Measurements from ENCODE around the gene VPS16.

VPS16 gene

DNA sequence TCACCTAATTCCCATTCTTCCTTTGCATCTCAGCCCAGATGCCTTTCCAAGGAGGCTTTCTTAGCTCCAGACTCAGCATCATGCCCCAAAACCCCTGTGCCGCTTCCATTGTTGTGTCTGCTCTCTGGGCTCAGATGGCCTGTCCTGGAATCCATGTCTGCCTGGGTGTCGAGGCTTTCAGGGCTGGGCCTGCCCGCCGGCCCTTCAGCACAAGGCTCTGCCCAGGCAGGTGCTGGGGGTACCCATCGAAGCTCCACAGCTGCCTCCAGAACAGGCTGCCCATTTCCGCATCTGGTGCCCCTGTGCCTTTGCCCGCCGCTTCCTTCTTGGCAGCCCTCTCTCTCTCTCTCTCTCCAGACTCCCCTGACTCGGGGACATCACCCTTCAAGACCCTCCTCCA lies 41.3 kb upstream of the VPS16 start:
- Histone ChIP-seq H4K20me1 (ENCODE audit: control insufficient read depth, insufficient read depth, low read depth, low read length) (no peaks in the 10 kb centered on the region), H3K4me2 (ENCODE audit: low read length) (no peak overlapping the region), H3K27me3 (ENCODE audit: control insufficient read depth, low read length) (peaks cover 3% of the 10 kb centered on the region; the same call in 1 of the 2 replicates), H3K27ac (ENCODE audit: low read depth, low read length) (no peak overlapping the region), H3K4me1 (ENCODE audit: control insufficient read depth, low read length) (no peaks in the 10 kb centered on the region), H3K4me3 (ENCODE audit: low read length) (no peak overlapping the region), H3K79me2 (ENCODE audit: control insufficient read depth, low read length) (no peaks in the 10 kb centered on the region), H3F3A (ENCODE audit: control insufficient read depth, insufficient read depth) (no peaks in the 10 kb centered on the region), H3K36me3 (ENCODE audit: control insufficient read depth, low read length) (no peaks in the 10 kb centered on the region), H3K9me2 (replicated peaks; ENCODE audit: control insufficient read depth, low read length) (no peaks in the 10 kb centered on the region), H3K9me3 (ENCODE audit: control insufficient read depth, insufficient read depth, low read length) (no peaks in the 10 kb centered on the region)
- no peak for TF ChIP-seq EZH2phosphoT487 (IDR thresholded peaks at IDR 0.05; ENCODE audit: borderline replicate concordance, low read length)
- TF ChIP-seq, protein P1, sequence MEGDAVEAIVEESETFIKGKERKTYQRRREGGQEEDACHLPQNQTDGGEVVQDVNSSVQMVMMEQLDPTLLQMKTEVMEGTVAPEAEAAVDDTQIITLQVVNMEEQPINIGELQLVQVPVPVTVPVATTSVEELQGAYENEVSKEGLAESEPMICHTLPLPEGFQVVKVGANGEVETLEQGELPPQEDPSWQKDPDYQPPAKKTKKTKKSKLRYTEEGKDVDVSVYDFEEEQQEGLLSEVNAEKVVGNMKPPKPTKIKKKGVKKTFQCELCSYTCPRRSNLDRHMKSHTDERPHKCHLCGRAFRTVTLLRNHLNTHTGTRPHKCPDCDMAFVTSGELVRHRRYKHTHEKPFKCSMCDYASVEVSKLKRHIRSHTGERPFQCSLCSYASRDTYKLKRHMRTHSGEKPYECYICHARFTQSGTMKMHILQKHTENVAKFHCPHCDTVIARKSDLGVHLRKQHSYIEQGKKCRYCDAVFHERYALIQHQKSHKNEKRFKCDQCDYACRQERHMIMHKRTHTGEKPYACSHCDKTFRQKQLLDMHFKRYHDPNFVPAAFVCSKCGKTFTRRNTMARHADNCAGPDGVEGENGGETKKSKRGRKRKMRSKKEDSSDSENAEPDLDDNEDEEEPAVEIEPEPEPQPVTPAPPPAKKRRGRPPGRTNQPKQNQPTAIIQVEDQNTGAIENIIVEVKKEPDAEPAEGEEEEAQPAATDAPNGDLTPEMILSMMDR (IDR thresholded peaks at IDR 0.05; ENCODE audit: low read depth, low read length, poor library complexity, severe bottlenecking) = no peak

DNA sequence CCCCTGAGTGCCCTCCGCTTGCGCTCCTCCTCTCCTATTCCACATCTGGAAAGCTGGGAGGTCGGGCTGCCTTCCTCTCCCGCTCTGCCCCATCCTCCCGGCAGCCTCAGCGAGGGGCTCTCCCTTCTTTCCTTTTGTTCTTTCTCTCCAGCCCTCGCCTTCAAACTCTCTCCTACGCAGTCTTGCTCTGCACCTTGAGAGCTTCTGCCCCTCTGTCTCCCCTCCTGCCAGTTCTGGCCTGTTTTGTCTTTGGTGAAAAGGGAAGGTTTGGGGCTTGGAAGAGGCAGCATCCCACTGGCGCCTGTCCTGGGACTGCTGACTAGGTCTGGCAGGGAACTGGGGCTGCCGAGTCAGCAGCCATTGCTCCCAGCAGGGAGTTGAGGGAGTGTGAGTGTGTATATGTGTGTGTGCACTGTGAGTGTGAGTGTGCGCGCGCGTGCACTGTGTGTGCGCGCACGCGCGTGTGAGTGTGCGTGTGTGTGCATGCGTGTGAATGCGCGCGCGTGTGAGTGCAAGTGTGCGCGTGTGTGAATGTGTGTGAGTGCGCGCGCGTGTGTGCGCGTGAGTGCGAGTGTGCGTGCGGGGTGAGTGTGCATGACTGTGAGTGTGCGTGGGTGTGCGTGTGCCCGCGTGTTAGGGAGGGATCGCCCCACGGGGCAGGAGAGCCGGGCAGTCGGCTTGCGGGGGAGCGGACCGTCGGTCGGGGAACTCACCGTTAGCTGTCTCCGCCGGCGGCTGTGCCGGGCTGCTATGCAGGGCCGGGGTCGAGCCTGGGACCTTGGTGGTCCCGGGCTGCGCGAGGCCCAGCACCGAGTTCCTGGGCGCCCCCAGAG lies 40.6 kb upstream of the VPS16 start:
- Histone ChIP-seq H3K4me2 (ENCODE audit: low read length) (no peak overlapping the region), H3K27ac (ENCODE audit: low read depth, low read length) (no peak overlapping the region), H3K9me3 (ENCODE audit: control insufficient read depth, insufficient read depth, low read length) (no peaks in the 10 kb centered on the region), H3F3A (ENCODE audit: control insufficient read depth, insufficient read depth) (no peaks in the 10 kb centered on the region), H3K4me3 (ENCODE audit: low read length) (no peak overlapping the region), H3K27me3 (ENCODE audit: control insufficient read depth, low read length) (peaks cover 3% of the 10 kb centered on the region; the same call in 1 of the 2 replicates), H3K9me2 (replicated peaks; ENCODE audit: control insufficient read depth, low read length) (no peaks in the 10 kb centered on the region), H3K79me2 (ENCODE audit: control insufficient read depth, low read length) (no peaks in the 10 kb centered on the region), H4K20me1 (ENCODE audit: control insufficient read depth, insufficient read depth, low read depth, low read length) (no peaks in the 10 kb centered on the region), H3K4me1 (ENCODE audit: control insufficient read depth, low read length) (no peaks in the 10 kb centered on the region), H3K36me3 (ENCODE audit: control insufficient read depth, low read length) (no peaks in the 10 kb centered on the region)
- TF ChIP-seq, protein P1 (IDR thresholded peaks at IDR 0.05; ENCODE audit: low read depth, low read length, poor library complexity, severe bottlenecking) = no peak
- no peak for TF ChIP-seq EZH2phosphoT487 (IDR thresholded peaks at IDR 0.05; ENCODE audit: borderline replicate concordance, low read length)

DNA sequence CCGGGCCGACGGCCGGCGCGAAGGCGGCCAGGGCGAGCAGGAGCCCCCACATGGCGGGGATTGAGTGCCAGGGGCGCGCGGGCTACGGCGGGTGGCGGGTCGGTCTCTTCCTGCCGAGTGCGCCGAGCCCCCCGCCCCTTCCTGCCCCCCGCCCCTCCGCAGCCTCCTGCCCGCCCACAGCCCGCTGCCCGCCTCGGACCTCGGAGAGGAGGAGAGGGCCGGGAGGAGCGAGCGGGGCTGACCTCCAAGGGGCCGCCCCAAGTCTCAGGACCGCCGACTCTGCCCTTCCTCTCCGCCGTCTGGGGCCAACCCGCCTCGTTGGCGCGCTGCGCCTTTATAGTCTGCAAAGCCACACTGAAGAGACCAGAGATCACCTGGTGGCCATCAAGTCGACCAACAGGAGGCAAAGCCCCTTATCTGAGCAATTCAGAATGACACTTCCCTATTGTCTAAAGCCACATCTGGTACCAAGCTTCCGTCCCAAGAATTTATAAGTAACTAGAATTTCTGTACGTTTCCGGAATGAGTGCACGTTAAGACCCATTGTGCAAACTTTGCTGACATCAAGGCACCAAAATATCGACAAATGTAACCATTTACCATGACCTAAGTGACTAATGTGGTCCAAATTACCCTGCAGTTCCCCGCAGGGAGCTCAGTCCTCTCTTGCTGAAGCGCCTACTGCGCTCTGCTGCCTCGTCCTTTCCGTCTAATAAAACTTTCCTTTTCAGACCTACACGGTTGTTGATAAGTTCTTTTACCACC lies 39.8 kb upstream of the VPS16 start, which contains the start of gene CPXM1:
CPXM1 (minus strand) TSS at position 107 of the 765 bp plus-strand sequence; CDS start at position 52, 55 bp downstream.
- no peaks in the 10 kb centered on the region for H4K20me1 ChIP-seq (ENCODE audit: control insufficient read depth, insufficient read depth, low read depth, low read length)
- no peaks in the 10 kb centered on the region for H3K4me1 ChIP-seq (ENCODE audit: control insufficient read depth, low read length)
- no peaks in the 10 kb centered on the region for H3F3A ChIP-seq (ENCODE audit: control insufficient read depth, insufficient read depth)
- no peaks in the 10 kb centered on the region for H3K9me3 ChIP-seq (ENCODE audit: control insufficient read depth, insufficient read depth, low read length)
- H3K4me3 ChIP-seq (ENCODE audit: low read length) = no peak within 1 kb of the TSS
- H3K36me3 ChIP-seq (ENCODE audit: control insufficient read depth, low read length) = no peaks in the 10 kb centered on the region
- peaks cover 3% of the 10 kb centered on the region; the same call in 1 of the 2 replicates for H3K27me3 ChIP-seq (ENCODE audit: control insufficient read depth, low read length)
- H3K27ac ChIP-seq (ENCODE audit: low read depth, low read length) = no peak within 1 kb of the TSS
- H3K4me2 ChIP-seq (ENCODE audit: low read length) = no peak within 1 kb of the TSS
- H3K79me2 ChIP-seq (ENCODE audit: control insufficient read depth, low read length) = no peaks in the 10 kb centered on the region
- TF ChIP-seq, protein P1 (IDR thresholded peaks at IDR 0.05; ENCODE audit: low read depth, low read length, poor library complexity, severe bottlenecking) = no peak
- no peak for TF ChIP-seq EZH2phosphoT487 (IDR thresholded peaks at IDR 0.05; ENCODE audit: borderline replicate concordance, low read length)
- no peaks in the 10 kb centered on the region for H3K9me2 ChIP-seq (replicated peaks; ENCODE audit: control insufficient read depth, low read length)
